Breast epithelium (tissue), 3 donors: ENCODE measurements around the gene DNAJC5G.

Experiments used
- CTCF ChIP-seq, 3 donors: fragments of 450-650 bp; IDR thresholded peaks; one replicate each; pipeline ENCODE4 v1.5.1; 2016 to 2017; ENCODE audit warnings: antibody characterized with exemption in 3 of 3, mild to moderate bottlenecking in 3 of 3, moderate library complexity in 3 of 3
- POLR2AphosphoS5 ChIP-seq, 3 donors: sonication (generic); formaldehyde crosslinking; IDR thresholded peaks; one replicate each; pipeline ENCODE4 v1.6.1; 2017; ENCODE audit warnings: antibody characterized with exemption in 3 of 3

GRCh38 chr2:27250652-27251379 lies 24.4 kb upstream of the DNAJC5G start:
- TF ChIP-seq CTCF (IDR thresholded peaks at IDR 0.05) (no peak), POLR2AphosphoS5 (IDR thresholded peaks at IDR 0.05) (no peak)
